Fibroblast of lung (primary cell): ENCODE measurements around the gene ZC3HAV1. TPM values are rescaled to one million over a fixed set of nuclear protein-coding genes. Genes with fewer than 3 reads are reported as not detected.
"Not testable (repeated sequence)": the region's sequence is repeated elsewhere in the genome, so short reads cannot be mapped to it uniquely, and the experiment has no call there.

Source experiments
- DNase-seq, 2 donors: peaks; one replicate each; pipeline versions ENCODE4 v3.0.0 to v3.0.0-alpha.2; 2010; ENCODE audit warnings: low read depth in 2 of 2
- H2AFZ ChIP-seq: 2 replicates; pipeline ENCODE4 v1.5.1; 2012; ENCODE audit warnings: low read length, control low read depth, inconsistent platforms
- H3K27ac ChIP-seq: 2 replicates; pipeline ENCODE4 v1.5.1; 2011; ENCODE audit warnings: low read length, control low read depth; ENCODE audit not compliant: insufficient read depth
- H3K27me3 ChIP-seq: 2 replicates; pipeline ENCODE4 v1.5.1; 2011; ENCODE audit warnings: mild to moderate bottlenecking, low read length; ENCODE audit not compliant: control insufficient read depth, insufficient read depth
- H3K36me3 ChIP-seq: 2 replicates; pipeline ENCODE4 v1.5.1; 2011; ENCODE audit warnings: low read length; ENCODE audit not compliant: control insufficient read depth, insufficient read depth
- H3K4me1 ChIP-seq: 2 replicates; pipeline ENCODE4 v1.5.1; 2011; ENCODE audit warnings: low read length; ENCODE audit not compliant: control insufficient read depth, insufficient read depth; ENCODE audit errors: extremely low read depth
- H3K4me2 ChIP-seq: 2 replicates; pipeline ENCODE4 v1.5.1; 2011; ENCODE audit warnings: low read length, control low read depth; ENCODE audit not compliant: insufficient read depth; ENCODE audit errors: extremely low read depth
- H3K4me3 ChIP-seq, 4 experiments: fragments of 200-600 bp in 1 of 4; sonication (generic) in 1 of 4; replicated peaks in 1 of 4; 2 replicates each; pipeline ENCODE4 v1.5.1; 2011 to 2016; ENCODE audit warnings: low read length in 4 of 4, low read depth in 3 of 4, mild to moderate bottlenecking in 3 of 4, control low read depth in 2 of 4, inconsistent platforms in 1 of 4, mixed read lengths in 1 of 4; ENCODE audit not compliant: insufficient read depth in 1 of 4; ENCODE audit errors: control extremely low read depth in 1 of 4
- H3K79me2 ChIP-seq: 2 replicates; pipeline ENCODE4 v1.5.1; 2012; ENCODE audit warnings: mild to moderate bottlenecking, low read length, inconsistent platforms; ENCODE audit not compliant: control insufficient read depth, insufficient read depth
- H3K9ac ChIP-seq: 2 replicates; pipeline ENCODE4 v1.5.1; 2011; ENCODE audit warnings: mild to moderate bottlenecking, low read length, control low read depth; ENCODE audit not compliant: insufficient read depth
- H3K9me3 ChIP-seq: 2 replicates; pipeline ENCODE4 v1.5.1; 2012; ENCODE audit warnings: low read depth, low read length; ENCODE audit not compliant: control insufficient read depth, insufficient read depth
- H4K20me1 ChIP-seq: 2 replicates; pipeline ENCODE4 v1.5.1; 2011; ENCODE audit warnings: low read length; ENCODE audit not compliant: control insufficient read depth, insufficient read depth; ENCODE audit errors: extremely low read depth
- EZH2 ChIP-seq: IDR thresholded peaks from 2 replicates; pipeline ENCODE4 v1.5.1; 2012; ENCODE audit warnings: low read length, control low read depth, mild to moderate bottlenecking; ENCODE audit errors: missing control alignments
- polyA plus RNA-seq, 2 donors: library from polyadenylated mRNA; depleted of rRNA in 1 of 2; stranded (reverse) in 1 of 2; unstranded in 1 of 2; fragments of >200 nt; gene quantifications; 2 replicates each; pipeline ENCODE4 v1.2.1, GENCODE V29; 2011 to 2012; ENCODE audit warnings: missing spikeins in 1 of 2
- total RNA-seq: library from RNA; depleted of rRNA; stranded (reverse); fragments of >200 nt; gene quantifications from 2 replicates; pipeline ENCODE4 v1.2.1, GENCODE V29; 2014
- TF ChIP-seq, protein P1 (sequence below), 2 donors: IDR thresholded peaks in 1 of 2; conservative IDR thresholded peaks in 1 of 2; 1 replicate in 1 of 2; 2 replicates in 1 of 2; pipeline ENCODE4 v1.5.1; 2011 to 2012; ENCODE audit warnings: low read length in 2 of 2, control low read depth in 1 of 2, inconsistent platforms in 1 of 2, low read depth in 1 of 2, mild to moderate bottlenecking in 1 of 2

The ZC3HAV1 gene
- total and polyA plus RNA-seq, 2 donors (not counting 1 experiment from before 2014, with no cell fraction given) = 24.8 to 28.8 TPM

DNA sequence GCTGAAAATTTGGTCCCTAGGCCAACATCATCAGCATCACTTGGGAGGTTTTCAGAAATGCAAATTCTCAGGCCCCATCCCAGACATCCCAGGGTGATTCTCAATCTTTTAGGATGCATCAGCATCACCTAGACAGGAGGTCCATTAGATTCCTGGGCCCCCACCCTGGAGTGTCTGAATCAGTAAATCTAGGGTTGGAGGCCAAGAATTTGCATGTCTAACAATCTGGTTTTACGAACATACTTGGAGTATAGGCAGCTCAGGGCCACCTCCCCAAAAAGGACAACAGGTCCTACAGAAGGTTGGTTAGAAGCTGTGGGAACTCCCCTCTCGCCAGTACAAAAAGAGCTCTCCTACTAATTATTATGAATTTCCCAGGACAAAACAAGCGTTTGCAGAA, 15.5 kb downstream of the ZC3HAV1 start:
- no peaks in the 10 kb centered on the region for H4K20me1 ChIP-seq
- H3K27ac ChIP-seq = no peak overlapping the region
- peaks cover 23% of the 10 kb centered on the region for H3K79me2 ChIP-seq

DNA sequence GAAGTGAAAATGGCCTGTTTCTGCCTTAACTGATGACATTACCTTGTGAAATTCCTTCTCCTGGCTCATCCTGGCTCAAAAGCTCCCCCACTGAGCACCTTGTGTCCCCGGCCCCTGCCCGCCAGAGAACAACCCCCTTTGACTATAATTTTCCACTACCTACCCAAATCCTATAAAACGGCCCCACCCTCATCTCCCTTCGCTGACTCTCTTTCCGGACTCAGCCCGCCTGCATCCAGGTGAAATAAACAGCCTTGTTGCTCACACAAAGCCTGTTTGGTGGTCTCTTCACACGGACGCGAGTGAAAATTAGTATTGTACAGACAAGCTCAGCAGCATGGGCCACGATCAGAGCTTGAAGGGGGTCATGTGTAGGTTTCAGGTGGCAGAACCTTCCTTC, 16.0 kb downstream of the ZC3HAV1 start:
- H3K79me2 ChIP-seq = peaks cover 21% of the 10 kb centered on the region
- not testable (repeated sequence) for H3K27ac ChIP-seq, H3K4me2 ChIP-seq, H4K20me1 ChIP-seq, DNase-seq, H3K27me3 ChIP-seq, H3K4me1 ChIP-seq, H3K9ac ChIP-seq, H3K36me3 ChIP-seq, H3K4me3 ChIP-seq, H2AFZ ChIP-seq, H3K9me3 ChIP-seq

More for the DNA sequence above, 15.5 kb downstream of the ZC3HAV1 start:
- Histone ChIP-seq H3K4me2 (no peak overlapping the region), H3K9me3 (no peaks in the 10 kb centered on the region), H3K36me3 (peaks cover 2% of the 10 kb centered on the region), H3K27me3 (no peaks in the 10 kb centered on the region), H3K4me1 (no peaks in the 10 kb centered on the region), H3K9ac (no peak overlapping the region), H3K4me3 (no peak overlapping the region), H2AFZ (no peak overlapping the region)
- no peak for DNase-seq
- TF ChIP-seq EZH2 = no peak
- TF ChIP-seq, protein P1, sequence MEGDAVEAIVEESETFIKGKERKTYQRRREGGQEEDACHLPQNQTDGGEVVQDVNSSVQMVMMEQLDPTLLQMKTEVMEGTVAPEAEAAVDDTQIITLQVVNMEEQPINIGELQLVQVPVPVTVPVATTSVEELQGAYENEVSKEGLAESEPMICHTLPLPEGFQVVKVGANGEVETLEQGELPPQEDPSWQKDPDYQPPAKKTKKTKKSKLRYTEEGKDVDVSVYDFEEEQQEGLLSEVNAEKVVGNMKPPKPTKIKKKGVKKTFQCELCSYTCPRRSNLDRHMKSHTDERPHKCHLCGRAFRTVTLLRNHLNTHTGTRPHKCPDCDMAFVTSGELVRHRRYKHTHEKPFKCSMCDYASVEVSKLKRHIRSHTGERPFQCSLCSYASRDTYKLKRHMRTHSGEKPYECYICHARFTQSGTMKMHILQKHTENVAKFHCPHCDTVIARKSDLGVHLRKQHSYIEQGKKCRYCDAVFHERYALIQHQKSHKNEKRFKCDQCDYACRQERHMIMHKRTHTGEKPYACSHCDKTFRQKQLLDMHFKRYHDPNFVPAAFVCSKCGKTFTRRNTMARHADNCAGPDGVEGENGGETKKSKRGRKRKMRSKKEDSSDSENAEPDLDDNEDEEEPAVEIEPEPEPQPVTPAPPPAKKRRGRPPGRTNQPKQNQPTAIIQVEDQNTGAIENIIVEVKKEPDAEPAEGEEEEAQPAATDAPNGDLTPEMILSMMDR (conservative IDR thresholded peaks at IDR 0.05 in 1 of 2, IDR thresholded peaks at IDR 0.05 in 1 of 2; ENCODE audit: low read depth in 1 of 2, low read length in 2 of 2) = no peak

DNA sequence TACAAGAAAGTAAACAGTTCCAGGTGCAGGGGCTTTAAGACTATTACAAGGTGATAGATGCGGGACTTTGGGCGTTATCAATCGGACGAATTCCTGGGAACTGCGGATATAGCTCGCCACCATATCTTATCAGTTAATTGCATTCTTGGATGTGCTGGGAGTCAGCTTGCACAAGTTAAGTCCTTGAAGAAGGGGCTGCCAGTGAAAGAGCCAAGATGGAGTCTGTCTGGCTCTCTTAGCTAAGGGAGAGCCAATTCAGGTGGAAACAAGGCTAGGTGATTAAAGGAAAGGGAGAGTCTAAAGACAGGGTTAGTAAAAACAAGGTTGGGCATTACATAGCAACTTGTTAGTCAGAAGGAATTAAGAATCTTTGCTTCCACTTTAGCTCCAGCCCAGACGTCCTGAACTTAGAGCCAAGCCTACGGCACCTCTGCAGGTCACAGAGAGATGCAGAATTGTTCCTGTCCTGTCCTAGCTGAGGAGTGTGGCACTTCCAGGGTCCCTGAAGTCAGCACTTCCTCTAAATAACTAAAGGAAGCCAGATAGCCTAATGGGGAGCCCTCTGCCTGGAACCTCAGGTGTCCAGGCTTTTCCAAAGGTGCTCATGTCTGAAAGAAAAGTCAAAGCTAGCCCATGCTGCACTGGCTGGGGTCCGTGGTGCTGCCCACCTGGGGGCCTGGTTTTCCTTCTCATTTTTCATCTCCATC, 17.3 kb downstream of the ZC3HAV1 start:
- Histone ChIP-seq H3K4me2 (no peak overlapping the region), H3K79me2 (peaks cover 21% of the 10 kb centered on the region)

More for the DNA sequence above, 17.3 kb downstream of the ZC3HAV1 start:
- H2AFZ ChIP-seq = no peak overlapping the region
- DNase-seq = no peak
- H3K9me3 ChIP-seq = no peaks in the 10 kb centered on the region
- no peak overlapping the region for H3K4me3 ChIP-seq
- H3K36me3 ChIP-seq = peaks cover 4% of the 10 kb centered on the region
- no peaks in the 10 kb centered on the region for H4K20me1 ChIP-seq
- TF ChIP-seq EZH2 = no peak
- TF ChIP-seq, protein P1 (conservative IDR thresholded peaks at IDR 0.05 in 1 of 2, IDR thresholded peaks at IDR 0.05 in 1 of 2; ENCODE audit: low read depth in 1 of 2, low read length in 2 of 2) = no peak
- no peak overlapping the region for H3K9ac ChIP-seq
- no peak overlapping the region for H3K27ac ChIP-seq
- H3K4me1 ChIP-seq = no peaks in the 10 kb centered on the region
- no peaks in the 10 kb centered on the region for H3K27me3 ChIP-seq
